HK-2 (cell line): ENCODE measurements around the gene MRC2.

Source experiments
- DNase-seq: peaks from one replicate; pipeline ENCODE4 v3.0.0-alpha.2; 2018; ENCODE audit not compliant: unreplicated experiment

The MRC2 gene

GRCh38 chr17:62663304-62663703 lies 35.8 kb downstream of the MRC2 start:
- no peak for DNase-seq

GRCh38 chr17:62664336-62665120 lies 37.1 kb downstream of the MRC2 start:
- DNase-seq, result no peak

- DNase-seq, result no peak
These were observed 38.1 kb downstream of the MRC2 start for GRCh38 chr17:62665599-62665998.

GRCh38 chr17:62666061-62666800 lies 38.8 kb downstream of the MRC2 start:
- no peak for DNase-seq

GRCh38 chr17:62666801-62667591 lies 39.5 kb downstream of the MRC2 start:
- no peak for DNase-seq

GRCh38 chr17:62668091-62668804 lies 40.8 kb downstream of the MRC2 start:
- no peak for DNase-seq

- no peak for DNase-seq
These were observed 42.8 kb downstream of the MRC2 start for GRCh38 chr17:62670202-62670821.

GRCh38 chr17:62671553-62671952 lies 44.1 kb downstream of the MRC2 start:
- DNase-seq, result no peak

GRCh38 chr17:62672957-62673356 lies 45.5 kb downstream of the MRC2 start:
- no peak for DNase-seq

GRCh38 chr17:62673614-62674362 lies 46.3 kb downstream of the MRC2 start:
- no peak for DNase-seq

- DNase-seq, result no peak
These were observed 46.9 kb downstream of the MRC2 start for GRCh38 chr17:62674363-62674739.

GRCh38 chr17:62674841-62675240 lies 47.4 kb downstream of the MRC2 start:
- no peak for DNase-seq

GRCh38 chr17:62675260-62675659 lies 47.8 kb downstream of the MRC2 start:
- no peak for DNase-seq

GRCh38 chr17:62675701-62676100 lies 48.2 kb downstream of the MRC2 start:
- DNase-seq, result no peak

- no peak for DNase-seq
These were observed 48.9 kb downstream of the MRC2 start for GRCh38 chr17:62676231-62676943.

- DNase-seq, result no peak
These were observed 49.6 kb downstream of the MRC2 start for GRCh38 chr17:62676952-62677596.

GRCh38 chr17:62678214-62678919 lies 50.9 kb downstream of the MRC2 start:
- DNase-seq, result no peak

- no peak for DNase-seq
These were observed 52.5 kb downstream of the MRC2 start for GRCh38 chr17:62679866-62680377.
